Type B pancreatic cell (in vitro differentiated cells): ENCODE measurements around the gene SLCO3A1. TPM values are rescaled to one million over a fixed set of nuclear protein-coding genes. Genes with fewer than 3 reads are reported as not detected.

ENCODE experiments used
- DNase-seq: peaks from one replicate; pipeline ENCODE4 v3.0.0; 2021; ENCODE audit warnings: mixed read lengths; ENCODE audit not compliant: unreplicated experiment; ENCODE audit errors: extremely low spot score
- H3K27ac Mint-ChIP-seq: 2 replicates; pipeline ENCODE4 v1.8.0; 2021; ENCODE audit warnings: mild to moderate bottlenecking, mixed read lengths
- H3K27me3 Mint-ChIP-seq: 2 replicates; pipeline ENCODE4 v1.8.0; 2021; ENCODE audit warnings: mixed read lengths
- H3K36me3 Mint-ChIP-seq: 2 replicates; pipeline ENCODE4 v1.8.0; 2021; ENCODE audit warnings: mixed read lengths
- H3K4me1 Mint-ChIP-seq: one replicate; pipeline ENCODE4 v1.8.0; 2021; ENCODE audit warnings: mixed read lengths; ENCODE audit not compliant: unreplicated experiment
- H3K4me3 Mint-ChIP-seq: 2 replicates; pipeline ENCODE4 v1.8.0; 2021; ENCODE audit warnings: mild to moderate bottlenecking, mixed read lengths
- H3K9me3 Mint-ChIP-seq: 2 replicates; pipeline ENCODE4 v1.8.0; 2021; ENCODE audit warnings: mixed read lengths
- total RNA-seq: library from RNA; stranded (reverse); gene quantifications from 2 replicates; pipeline ENCODE4 v1.2.1, GENCODE V29; 2021; ENCODE audit warnings: low replicate concordance
- TF ChIP-seq, protein P1 (sequence below): fragments of 200-600 bp; sonication (generic); conservative IDR thresholded peaks from 2 replicates; pipeline ENCODE4 v1.5.0; 2021; ENCODE audit warnings: antibody characterized with exemption, mild to moderate bottlenecking

The SLCO3A1 gene
- total RNA-seq, 1 donor from 2014 or later: 30.9 TPM

DNA sequence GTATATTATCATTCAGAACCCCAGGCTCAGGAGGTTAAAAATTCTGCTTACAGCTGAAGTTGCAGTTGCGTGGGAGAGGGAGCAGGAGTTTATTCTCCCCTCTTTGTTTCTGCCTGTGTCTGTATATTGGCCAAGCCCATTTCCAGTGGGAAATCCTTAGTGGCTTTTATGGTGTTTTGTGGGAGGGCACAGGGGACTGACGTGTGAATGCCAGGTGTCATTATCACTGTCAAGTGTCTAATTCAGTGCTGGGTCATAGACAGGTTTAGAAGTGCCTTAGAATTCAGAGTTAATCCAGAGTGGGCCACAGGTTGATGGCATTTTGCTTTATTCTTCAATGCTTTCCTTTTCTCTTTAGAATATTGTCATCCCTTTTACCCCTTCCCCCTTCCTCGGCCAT lies 33.4 kb downstream of the SLCO3A1 start:
- Mint-ChIP-seq H3K36me3 (no peaks in the 10 kb centered on the region), H3K4me3 (no peak overlapping the region), H3K9me3 (no peaks in the 10 kb centered on the region), H3K4me1 (peaks cover 26% of the 10 kb centered on the region), H3K27ac (no peak overlapping the region), H3K27me3 (no peaks in the 10 kb centered on the region)
- DNase-seq: no peak
- TF ChIP-seq, protein P1, sequence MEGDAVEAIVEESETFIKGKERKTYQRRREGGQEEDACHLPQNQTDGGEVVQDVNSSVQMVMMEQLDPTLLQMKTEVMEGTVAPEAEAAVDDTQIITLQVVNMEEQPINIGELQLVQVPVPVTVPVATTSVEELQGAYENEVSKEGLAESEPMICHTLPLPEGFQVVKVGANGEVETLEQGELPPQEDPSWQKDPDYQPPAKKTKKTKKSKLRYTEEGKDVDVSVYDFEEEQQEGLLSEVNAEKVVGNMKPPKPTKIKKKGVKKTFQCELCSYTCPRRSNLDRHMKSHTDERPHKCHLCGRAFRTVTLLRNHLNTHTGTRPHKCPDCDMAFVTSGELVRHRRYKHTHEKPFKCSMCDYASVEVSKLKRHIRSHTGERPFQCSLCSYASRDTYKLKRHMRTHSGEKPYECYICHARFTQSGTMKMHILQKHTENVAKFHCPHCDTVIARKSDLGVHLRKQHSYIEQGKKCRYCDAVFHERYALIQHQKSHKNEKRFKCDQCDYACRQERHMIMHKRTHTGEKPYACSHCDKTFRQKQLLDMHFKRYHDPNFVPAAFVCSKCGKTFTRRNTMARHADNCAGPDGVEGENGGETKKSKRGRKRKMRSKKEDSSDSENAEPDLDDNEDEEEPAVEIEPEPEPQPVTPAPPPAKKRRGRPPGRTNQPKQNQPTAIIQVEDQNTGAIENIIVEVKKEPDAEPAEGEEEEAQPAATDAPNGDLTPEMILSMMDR: no peak

DNA sequence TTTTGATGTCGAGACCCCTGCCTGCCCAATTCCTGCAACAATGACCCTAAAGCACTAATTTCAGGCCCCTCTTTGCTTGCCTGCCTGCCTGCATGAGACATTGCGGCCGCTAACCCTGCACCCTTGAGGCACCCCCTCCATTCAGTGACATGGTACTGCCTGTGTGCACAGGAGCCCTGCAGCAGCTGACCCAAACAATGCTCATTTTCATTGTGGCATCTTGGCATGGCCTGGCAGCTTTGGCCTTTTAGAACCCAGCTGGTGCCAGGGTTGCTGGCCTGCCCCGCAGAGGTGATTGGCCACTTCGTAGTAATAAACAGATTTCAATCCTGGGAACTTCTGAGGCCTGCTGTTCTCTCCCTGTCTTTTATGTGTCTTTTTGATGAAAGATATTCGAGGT lies 33.8 kb downstream of the SLCO3A1 start:
- H3K9me3 Mint-ChIP-seq: no peaks in the 10 kb centered on the region
- no peaks in the 10 kb centered on the region for H3K36me3 Mint-ChIP-seq
- no peaks in the 10 kb centered on the region for H3K27me3 Mint-ChIP-seq
- no peak overlapping the region for H3K27ac Mint-ChIP-seq
- no peak overlapping the region for H3K4me3 Mint-ChIP-seq
- peaks cover 26% of the 10 kb centered on the region for H3K4me1 Mint-ChIP-seq
- DNase-seq: no peak
- TF ChIP-seq, protein P1: no peak

DNA sequence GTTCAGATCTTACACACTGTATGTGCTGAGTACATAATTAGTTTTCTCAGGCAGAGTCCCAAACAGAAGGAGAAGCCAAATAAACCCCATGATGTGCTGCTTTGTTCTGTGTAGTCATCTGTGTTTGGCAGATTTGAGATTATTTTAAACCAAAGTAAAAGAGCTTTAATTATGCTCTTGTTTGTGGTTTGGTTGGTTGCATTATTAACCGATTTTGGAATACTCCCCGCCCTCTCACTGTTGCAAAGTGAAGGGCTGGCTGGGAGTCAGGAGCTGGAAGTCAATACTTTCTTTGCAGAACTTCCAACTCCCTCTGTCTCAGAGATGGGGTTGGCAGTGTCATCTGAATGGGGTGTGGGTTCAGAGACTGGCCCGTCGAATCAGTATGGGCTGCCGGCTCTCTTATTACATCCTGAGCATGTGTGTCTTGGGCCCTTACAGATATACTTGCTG lies 34.4 kb downstream of the SLCO3A1 start:
- TF ChIP-seq, protein P1: no peak
- peaks cover 26% of the 10 kb centered on the region for H3K4me1 Mint-ChIP-seq
- peaks cover 4% of the 10 kb centered on the region for H3K36me3 Mint-ChIP-seq
- no peak for DNase-seq
- H3K9me3 Mint-ChIP-seq: no peaks in the 10 kb centered on the region
- H3K4me3 Mint-ChIP-seq: no peak overlapping the region
- H3K27ac Mint-ChIP-seq: no peak overlapping the region
- H3K27me3 Mint-ChIP-seq: no peaks in the 10 kb centered on the region

DNA sequence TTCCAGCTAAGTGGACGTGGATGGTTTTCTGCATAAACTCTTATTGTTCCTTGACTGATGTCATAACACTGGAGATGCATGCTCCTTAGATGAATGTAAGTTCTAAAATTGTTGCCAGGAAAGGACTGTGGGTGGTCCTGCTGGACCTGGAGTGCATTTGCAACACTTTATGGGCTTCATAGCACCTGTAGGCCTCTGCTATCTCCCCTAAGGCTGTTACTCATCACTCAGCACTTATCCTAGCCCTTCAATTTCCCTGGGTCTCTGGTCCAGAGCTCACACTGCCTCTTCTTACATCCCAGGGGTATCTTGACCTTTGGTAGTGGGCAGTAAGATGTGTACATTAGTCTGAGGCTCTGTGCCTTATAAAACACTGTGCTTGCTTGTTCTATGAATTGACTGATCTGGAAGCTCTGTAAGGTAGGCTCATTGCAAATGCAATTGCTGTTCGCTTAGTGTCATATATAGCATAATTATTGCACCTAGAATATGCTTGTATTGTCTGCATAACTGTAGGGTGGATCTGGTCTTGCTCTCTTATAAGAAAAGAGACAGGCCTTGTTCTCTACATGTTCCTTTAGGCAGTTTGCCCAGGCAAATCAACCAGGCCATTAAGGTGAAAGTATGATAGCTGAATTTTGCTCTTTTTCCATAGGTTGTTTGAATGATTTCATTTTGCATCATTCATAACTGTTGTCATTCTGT lies 35.8 kb downstream of the SLCO3A1 start:
- Mint-ChIP-seq H3K36me3 (peaks cover 6% of the 10 kb centered on the region), H3K9me3 (no peaks in the 10 kb centered on the region), H3K4me3 (no peak overlapping the region), H3K27ac (peak overlapping the region; percentile 25), H3K4me1 (peaks cover 26% of the 10 kb centered on the region), H3K27me3 (no peaks in the 10 kb centered on the region)
- DNase-seq: no peak
- TF ChIP-seq, protein P1: no peak

DNA sequence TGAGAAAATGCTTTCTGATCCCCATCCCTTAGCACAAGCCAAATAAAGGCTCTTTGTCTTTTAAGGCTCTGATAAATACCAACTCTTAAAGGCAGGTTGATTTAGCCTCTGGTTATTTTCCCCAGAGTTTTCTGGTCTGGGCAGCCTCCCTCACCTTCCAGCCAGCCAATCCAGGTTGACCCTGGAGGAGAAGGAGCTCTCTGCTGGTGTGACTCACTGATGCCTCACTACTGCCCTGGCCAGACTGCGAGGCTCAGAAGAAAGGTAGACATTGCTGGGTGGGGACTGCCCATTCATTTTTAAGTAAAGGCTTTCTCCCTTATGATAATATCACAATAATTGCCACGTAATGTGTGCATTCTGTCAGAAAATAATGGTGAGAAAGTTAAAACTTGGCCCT lies 37.1 kb downstream of the SLCO3A1 start:
- H3K27me3 Mint-ChIP-seq: no peaks in the 10 kb centered on the region
- H3K36me3 Mint-ChIP-seq: peaks cover 8% of the 10 kb centered on the region
- H3K4me1 Mint-ChIP-seq: peaks cover 26% of the 10 kb centered on the region
- no peaks in the 10 kb centered on the region for H3K9me3 Mint-ChIP-seq
- TF ChIP-seq, protein P1: no peak
- H3K27ac Mint-ChIP-seq: peak overlapping the region; percentile 27
- no peak overlapping the region for H3K4me3 Mint-ChIP-seq
- no peak for DNase-seq
